Stimulated activated CD4-positive, alpha-beta T cell treated with anti-CD3 and anti-CD28 coated beads, Interleukin-2, amount 100 ng/mL, for 48 hours (primary cell): Measurements from ENCODE around the gene KRT6A.
"Not testable (repeated sequence)": the region's sequence is repeated elsewhere in the genome, so short reads cannot be mapped to it uniquely, and the experiment has no call there.

Source experiments
- DNase-seq, 2 donors: peaks; one replicate each; pipeline ENCODE4 v3.0.0-alpha.2; 2020

Gene KRT6A

DNA sequence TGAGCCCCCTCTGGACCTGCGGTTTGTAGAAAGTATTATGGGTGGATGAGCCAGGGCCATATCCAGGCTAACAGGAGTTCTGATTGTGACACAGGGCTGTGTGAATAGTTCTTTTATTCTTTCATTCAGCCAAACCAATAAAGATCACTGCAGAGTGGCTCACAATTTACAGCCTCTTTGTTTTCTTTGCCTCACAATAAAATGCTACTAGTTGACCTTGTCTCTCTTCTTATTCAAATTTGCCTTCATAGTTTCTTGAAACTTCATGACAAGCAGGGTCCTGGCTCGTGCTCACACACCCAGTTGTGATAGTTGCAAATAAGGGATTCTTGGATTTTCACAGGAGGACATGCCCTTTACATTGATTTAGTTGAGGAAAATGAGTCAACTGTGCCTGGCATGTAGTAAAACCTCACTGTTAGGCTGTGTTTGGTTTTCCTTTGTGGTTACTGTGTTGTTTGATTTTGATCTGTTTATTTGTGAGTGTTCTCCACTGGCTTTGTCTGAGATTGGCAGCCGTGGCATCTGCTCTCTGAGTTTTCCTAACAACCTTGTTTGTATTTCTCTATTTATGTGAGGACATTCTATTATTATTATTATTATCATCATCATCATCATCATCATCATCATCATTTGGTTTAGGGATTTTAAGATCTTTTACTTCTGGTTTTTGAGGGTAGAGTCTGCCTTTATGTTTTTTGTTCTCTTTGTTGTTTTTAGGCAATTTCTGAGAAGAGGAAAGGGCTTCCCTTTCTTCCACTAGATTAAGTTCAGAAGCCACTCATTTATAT is 38.5 kb downstream of the KRT6A start:
- no peak for DNase-seq

DNA sequence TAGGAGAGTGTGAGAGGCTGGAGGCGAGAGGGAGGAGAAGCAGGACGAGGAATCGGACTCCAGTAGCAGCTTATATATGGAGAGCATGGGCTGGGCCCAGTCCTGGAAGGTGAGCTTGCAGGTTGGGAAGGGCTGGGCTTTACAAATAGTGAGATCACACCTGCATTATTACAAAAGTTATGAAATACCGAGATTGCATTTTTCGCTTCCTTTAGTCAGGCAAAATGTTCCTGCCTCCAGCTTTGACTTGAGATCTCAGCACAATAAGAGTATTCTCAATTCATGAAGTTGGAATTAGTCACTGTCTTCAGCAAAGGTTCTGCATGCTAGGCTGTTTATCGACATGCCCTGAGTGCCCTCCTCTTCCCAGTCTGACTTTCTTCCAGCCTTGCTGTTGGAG is 41.0 kb downstream of the KRT6A start, which contains the start of gene KRT6B:
TSS of gene KRT6B (minus strand) at position 46 of the 400 bp plus-strand sequence. CDS start 68 bp downstream, outside the sequence.
- no peak for DNase-seq

DNA sequence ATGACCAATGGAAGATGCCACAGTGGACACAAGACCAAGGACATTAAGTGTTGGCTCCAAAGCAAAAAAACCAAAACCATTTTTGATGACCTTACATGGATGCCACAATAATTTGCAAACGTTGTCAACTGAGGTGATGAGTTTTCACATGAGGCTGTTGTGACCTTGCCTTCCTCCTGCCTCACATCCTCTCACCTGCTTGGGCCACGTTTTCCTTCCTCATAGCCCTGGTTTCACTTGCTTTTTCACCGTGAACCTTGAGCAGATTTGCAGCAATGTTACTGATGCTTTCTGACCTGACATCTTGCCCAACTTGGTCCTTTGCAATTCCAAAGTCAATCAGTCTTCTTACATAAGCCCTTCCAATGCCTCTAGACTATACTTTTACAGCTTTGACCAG is 44.8 kb downstream of the KRT6A start:
- DNase-seq: no peak

- not testable (repeated sequence) for DNase-seq
These were observed 45.9 kb downstream of the KRT6A start for GRCh38 chr12:52447196-52447595.

GRCh38 chr12:52446367-52447045 is 46.6 kb downstream of the KRT6A start:
- no peak for DNase-seq

DNA sequence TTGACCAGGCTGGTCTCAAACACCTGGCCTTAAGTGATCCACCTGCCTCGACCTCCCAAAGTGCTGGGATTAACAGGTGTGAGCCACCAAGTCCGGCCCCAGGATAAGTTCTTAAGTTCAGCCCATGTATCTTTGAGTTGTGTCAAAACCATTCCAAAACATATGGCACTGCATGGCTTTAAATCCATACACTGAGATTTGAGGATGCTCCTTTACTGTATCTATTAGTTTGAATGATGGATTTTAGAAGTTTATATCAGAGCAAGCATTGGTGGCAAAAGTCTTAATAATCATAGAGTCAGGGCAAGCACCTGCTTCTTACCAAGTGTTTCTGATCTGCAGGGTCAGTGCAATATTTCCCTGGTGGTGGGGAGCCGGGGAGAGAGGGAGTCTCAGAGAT is 47.2 kb downstream of the KRT6A start:
- no peak for DNase-seq

DNA sequence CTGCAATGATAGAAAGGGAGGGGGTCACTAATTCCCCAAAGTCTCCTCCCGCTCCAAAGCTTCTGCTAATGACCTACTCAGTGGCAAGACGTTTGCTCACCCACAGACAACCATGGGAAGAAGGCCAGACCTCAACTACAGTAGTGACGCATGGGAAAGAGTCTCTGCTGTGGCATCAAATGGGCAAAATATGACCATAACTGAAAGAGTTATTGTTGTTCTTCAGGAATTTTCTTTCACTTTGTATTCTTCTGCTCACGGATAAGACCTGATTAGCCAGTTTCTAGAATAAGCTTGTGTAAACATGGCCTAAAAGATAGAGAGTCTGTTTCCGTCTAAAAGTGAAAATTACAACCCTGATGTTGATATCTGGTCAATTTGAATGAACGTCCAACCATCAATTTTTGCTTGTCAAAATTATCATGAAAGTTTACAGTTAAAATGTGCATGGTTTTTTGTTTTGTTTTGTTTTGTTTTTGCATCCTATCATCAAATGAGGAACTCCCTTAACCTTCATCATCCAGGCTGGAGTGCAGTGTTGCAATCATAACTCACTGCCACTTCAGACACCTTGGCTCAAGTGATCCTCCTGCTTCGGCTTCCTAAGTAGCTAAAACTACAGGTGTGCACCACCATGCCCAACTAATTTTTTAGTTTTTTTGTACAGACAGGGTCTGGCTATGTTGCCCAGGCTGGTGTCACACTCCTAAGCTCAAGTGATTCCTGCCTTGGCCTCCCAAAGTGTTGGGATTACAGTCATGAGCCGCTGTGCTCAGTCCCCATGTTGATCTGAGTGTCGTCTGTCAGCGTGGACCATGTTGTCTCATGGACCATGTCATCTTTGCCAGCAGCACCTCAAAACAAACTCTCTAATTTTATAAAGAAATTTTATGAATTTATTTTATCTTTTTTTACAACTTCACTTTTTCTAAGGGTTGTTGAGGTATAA is 48.1 kb downstream of the KRT6A start:
- DNase-seq: no peak

- DNase-seq: no peak
These were observed 49.1 kb downstream of the KRT6A start for GRCh38 chr12:52443966-52444365.

- no peak for DNase-seq
These were observed 50.4 kb downstream of the KRT6A start for GRCh38 chr12:52442600-52443061.

GRCh38 chr12:52441320-52441911 is 51.6 kb downstream of the KRT6A start:
- no peak for DNase-seq

- DNase-seq: no peak
These were observed 52.2 kb downstream of the KRT6A start for GRCh38 chr12:52440821-52441319.

GRCh38 chr12:52439845-52440244 is 53.2 kb downstream of the KRT6A start:
- no peak for DNase-seq

- DNase-seq: no peak
These were observed 53.6 kb downstream of the KRT6A start for GRCh38 chr12:52439420-52439819.

GRCh38 chr12:52438305-52439301 is 54.5 kb downstream of the KRT6A start:
- no peak for DNase-seq

DNA sequence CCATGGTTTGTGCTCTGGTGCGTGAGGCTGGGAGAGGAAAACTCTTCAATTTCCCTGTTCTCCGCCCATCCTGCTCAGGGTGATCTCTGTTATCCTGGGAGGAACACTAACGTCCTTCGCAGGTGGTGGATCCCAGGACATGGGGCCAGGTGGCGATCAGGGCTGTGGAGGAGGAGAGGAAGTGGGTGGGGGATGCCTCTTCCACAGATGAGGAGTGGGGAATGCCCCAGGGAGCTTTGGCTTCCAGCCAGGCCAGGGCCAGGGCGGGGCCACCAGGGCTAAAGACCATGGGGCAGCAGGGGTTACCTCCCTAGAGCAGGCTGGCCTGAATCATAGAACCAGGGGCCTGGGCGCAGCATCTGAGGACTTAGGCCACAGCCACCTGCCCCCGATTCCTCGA is 55.5 kb downstream of the KRT6A start:
- no peak for DNase-seq
